Measurements from ENCODE around the gene YBX2.
"Not testable (repeated sequence)": the region's sequence is repeated elsewhere in the genome, so short reads cannot be mapped to it uniquely, and the experiment has no call there.

The YBX2 gene

GRCh38 chr17:7294614-7295153 lies at the start of gene YBX2:
TSS of gene YBX2 (minus strand) at chr17:7294639. CDS start at chr17:7294500, 139 bp downstream.
- DNase-seq (ENCODE audit: low read depth in 3 of 3) = peak in 2 of 3 experiments; percentile 45 to 76

GRCh38 chr17:7343250-7343649 lies 48.8 kb upstream of the YBX2 start:
- DNase-seq (ENCODE audit: low read depth in 3 of 3) = no peak

- DNase-seq (ENCODE audit: low read depth in 3 of 3) = no peak
These were observed 47.4 kb upstream of the YBX2 start for GRCh38 chr17:7341842-7342241.

GRCh38 chr17:7340179-7340578 lies 45.7 kb upstream of the YBX2 start:
- no peak for DNase-seq (ENCODE audit: low read depth in 3 of 3)

GRCh38 chr17:7337600-7337999 lies 43.2 kb upstream of the YBX2 start:
- DNase-seq (ENCODE audit: low read depth in 3 of 3) = not testable (repeated sequence)

GRCh38 chr17:7336240-7337175 lies 42.1 kb upstream of the YBX2 start, which contains the start of gene ACAP1:
TSS of gene ACAP1 (plus strand) at chr17:7336529. CDS start at chr17:7336735, 206 bp downstream.
- peak; percentile 69 to 92 (median 71) for DNase-seq (ENCODE audit: low read depth in 3 of 3)

GRCh38 chr17:7335765-7336164 lies 41.3 kb upstream of the YBX2 start:
- DNase-seq (ENCODE audit: low read depth in 3 of 3) = not testable (repeated sequence)

GRCh38 chr17:7334938-7335538 lies 40.6 kb upstream of the YBX2 start:
- DNase-seq (ENCODE audit: low read depth in 3 of 3) = no peak

- DNase-seq (ENCODE audit: low read depth in 3 of 3) = peak in 1 of 3 experiments; percentile 28
These were observed 38.2 kb upstream of the YBX2 start for GRCh38 chr17:7332600-7333069.

- no peak for DNase-seq (ENCODE audit: low read depth in 3 of 3)
These were observed 37.7 kb upstream of the YBX2 start for GRCh38 chr17:7332111-7332510.

- DNase-seq (ENCODE audit: low read depth in 3 of 3) = no peak
These were observed 36.2 kb upstream of the YBX2 start for GRCh38 chr17:7330638-7331015.

- peak; percentile 64 to 82 (median 65) for DNase-seq (ENCODE audit: low read depth in 3 of 3)
These were observed 35.7 kb upstream of the YBX2 start for GRCh38 chr17:7329997-7330637.

GRCh38 chr17:7329374-7329996 lies 35.0 kb upstream of the YBX2 start:
- peak; percentile 91 to 97 (median 93) for DNase-seq (ENCODE audit: low read depth in 3 of 3)

- DNase-seq (ENCODE audit: low read depth in 3 of 3) = no peak
These were observed 34.5 kb upstream of the YBX2 start, which contains the start of gene NEURL4 for GRCh38 chr17:7328840-7329373. TSS of gene NEURL4 (minus strand) at chr17:7329335. CDS start at chr17:7329312, 23 bp downstream.

GRCh38 chr17:7328009-7328408 lies 33.6 kb upstream of the YBX2 start:
- DNase-seq (ENCODE audit: low read depth in 3 of 3) = no peak

GRCh38 chr17:7327501-7327900 lies 33.1 kb upstream of the YBX2 start:
- no peak for DNase-seq (ENCODE audit: low read depth in 3 of 3)

- DNase-seq (ENCODE audit: low read depth in 3 of 3) = no peak
These were observed 32.6 kb upstream of the YBX2 start for GRCh38 chr17:7327056-7327455.

GRCh38 chr17:7326186-7326585 lies 31.7 kb upstream of the YBX2 start:
- DNase-seq (ENCODE audit: low read depth in 3 of 3) = no peak

GRCh38 chr17:7325031-7325528 lies 30.6 kb upstream of the YBX2 start:
- DNase-seq (ENCODE audit: low read depth in 3 of 3) = no peak

GRCh38 chr17:7324438-7324779 lies 30.0 kb upstream of the YBX2 start:
- no peak for DNase-seq (ENCODE audit: low read depth in 3 of 3)
